GM18873 (cell line): ENCODE data around the gene PAIP2B.
"Not testable (repeated sequence)": the region's sequence is repeated elsewhere in the genome, so short reads cannot be mapped to it uniquely, and the experiment has no call there.

Experiments used
- ATAC-seq: cut with Tn5 transposase; IDR thresholded peaks from one replicate; pipeline ENCODE4 v1.9.1; 2021; ENCODE audit warnings: mild to moderate bottlenecking, moderate library complexity, moderate number of reproducible peaks; ENCODE audit not compliant: unreplicated experiment, low FRiP score

PAIP2B gene

DNA sequence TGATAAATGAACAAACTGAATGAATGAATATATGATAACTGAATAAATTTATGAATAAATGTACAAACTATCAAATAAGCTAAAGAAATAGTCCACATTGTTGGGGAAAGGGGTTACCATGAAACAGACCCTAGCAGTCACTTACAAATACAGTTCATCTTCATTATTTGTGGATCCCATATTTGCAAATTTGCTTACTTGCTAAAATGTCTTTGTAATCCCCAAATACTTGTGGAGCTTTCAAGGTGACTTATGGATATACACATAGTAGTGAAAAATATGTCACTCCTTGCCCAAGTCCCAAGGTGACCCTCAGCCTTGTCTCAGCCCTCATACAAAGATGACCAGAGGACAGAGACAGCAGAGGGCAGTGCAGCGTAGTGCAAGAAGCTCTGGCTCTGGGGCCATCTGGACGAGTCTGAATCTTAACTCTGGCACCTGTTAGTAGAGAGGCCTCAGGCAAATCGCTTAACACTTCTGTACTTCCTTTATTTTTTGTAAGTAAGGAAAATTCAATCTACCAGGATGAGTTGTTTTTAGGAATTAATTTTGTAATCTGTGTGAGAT is 3.1 kb downstream of the PAIP2B start:
- ATAC-seq = no peak

DNA sequence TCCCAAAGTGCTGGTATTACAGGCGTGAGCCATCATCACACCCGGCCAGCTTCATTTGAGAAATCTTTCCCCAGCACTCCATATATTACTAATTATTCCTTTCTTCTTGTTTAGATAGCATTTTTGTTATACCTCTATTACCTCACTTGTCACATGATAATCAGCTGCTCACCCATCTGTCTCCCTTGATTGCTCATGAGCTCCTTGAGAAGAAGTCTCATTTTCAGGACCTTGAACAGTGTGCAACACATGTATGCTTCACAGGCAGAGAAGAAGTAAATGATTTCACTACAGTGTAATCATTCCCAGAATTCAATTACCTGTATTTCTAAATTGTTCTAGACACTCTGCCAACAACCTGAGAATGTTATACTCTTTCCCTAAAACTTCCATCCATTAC is 6.2 kb downstream of the PAIP2B start:
- no peak for ATAC-seq

DNA sequence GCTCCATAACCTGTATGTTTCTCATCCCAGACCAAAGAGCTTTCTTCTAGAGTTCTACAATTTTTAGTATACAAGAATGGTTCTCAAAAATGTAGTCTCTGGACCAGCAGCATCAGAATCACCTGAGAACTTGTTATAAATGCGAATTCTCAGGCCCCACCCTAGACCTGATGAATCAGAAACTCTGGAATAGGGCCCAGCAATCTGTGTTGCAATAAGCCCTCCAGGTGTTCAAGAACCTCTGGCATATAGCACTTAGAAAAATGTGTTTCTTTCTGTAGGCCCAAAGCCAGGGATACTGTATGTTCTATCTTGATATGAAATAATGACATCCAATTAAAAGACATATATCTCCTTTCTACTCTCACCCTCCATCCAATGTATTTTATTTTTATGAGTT is 10.4 kb downstream of the PAIP2B start:
- no peak for ATAC-seq

DNA sequence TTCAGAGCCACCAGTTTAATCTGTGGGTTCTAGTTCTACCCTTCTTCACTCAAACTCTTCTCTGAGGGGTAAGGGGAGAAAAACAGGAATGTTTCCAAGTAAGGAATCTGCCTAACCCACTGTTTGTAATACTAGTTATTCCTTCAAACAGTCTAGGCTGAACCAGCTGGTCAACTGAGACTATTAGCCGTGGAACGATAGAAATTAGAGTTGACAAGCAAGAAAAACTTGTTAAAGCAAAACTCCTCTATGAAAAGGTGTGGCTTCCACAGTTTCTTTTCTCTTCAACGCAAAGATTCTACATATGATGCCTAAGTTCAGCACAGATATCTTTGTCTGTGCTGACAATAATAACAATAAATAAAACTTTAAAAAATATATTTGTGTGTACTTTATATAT is 11.5 kb downstream of the PAIP2B start:
- no peak for ATAC-seq

DNA sequence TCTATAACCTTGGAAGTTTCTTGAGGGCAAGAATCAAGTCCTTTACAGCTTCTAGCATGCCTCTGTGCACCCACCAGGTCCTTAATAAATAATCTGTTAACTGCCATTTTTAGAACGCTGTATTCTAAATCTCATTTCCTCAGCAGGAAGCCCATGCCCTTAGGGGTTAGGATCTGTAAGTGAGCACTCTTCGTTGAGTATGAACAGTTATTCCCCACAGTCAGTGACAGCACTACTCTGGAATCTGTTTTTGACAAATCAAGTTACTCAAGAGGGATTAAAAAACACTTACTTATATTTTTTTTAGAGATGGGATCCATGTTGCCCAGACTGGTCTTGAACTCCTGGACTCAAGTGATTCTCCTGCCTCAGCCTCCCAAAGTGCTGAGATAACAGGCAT is 14.6 kb downstream of the PAIP2B start:
- no peak for ATAC-seq

DNA sequence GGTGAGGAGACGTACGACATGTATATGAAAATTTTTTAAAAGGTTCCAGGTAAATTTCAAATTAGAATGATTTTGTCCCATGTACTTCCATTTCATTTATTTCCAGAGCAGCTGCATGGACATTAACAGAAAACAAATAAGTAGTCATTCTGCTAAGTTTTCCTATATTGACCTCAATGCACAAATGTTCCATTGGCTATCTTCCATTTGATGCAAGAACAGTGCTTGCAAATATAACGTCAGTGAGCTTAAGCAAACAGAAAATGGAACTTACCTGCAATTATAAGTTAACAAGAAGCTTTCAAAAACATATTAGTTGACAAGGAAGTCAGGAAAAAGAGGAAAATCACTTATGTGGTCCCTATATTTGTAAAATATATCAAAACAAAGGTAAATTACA is 16.6 kb downstream of the PAIP2B start:
- ATAC-seq = no peak

DNA sequence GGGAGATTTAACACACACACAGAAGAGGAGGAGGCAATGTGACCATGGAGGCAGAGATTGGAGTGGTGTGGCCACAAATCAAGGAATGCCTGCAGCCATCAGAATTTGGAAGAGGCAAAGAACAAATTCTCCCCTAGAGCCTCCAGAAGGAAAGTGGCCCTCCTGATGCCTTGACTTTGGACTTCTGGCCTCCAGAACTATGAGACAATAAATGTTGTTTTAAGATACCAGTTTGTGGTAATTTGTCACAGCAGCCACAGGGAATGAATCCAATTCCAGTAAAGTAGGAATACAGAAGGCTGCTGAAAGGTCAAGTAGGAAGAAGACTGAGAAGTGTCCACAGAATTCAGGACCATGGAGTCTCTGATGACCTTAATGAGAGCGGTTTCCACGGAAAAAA is 18.1 kb downstream of the PAIP2B start:
- no peak for ATAC-seq

DNA sequence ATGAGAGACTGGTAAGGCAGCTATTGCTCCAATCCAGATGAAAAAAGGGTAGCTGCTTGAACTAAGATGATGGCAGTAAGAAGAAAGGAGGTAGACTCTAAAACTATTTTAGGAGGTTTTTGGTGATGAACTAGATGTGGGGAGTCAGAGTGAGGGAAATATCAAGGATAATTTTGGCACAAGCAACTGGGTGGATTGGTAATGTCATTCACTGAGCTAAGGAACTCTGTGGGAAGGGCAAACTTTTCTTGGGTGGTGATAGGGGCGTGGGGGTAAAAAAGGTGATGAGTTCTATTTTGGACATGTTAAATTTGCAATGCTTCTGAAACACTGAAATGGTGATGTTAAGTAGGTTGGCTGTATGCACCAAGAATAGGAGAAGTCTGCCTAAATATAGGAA is 19.3 kb downstream of the PAIP2B start:
- ATAC-seq = no peak

DNA sequence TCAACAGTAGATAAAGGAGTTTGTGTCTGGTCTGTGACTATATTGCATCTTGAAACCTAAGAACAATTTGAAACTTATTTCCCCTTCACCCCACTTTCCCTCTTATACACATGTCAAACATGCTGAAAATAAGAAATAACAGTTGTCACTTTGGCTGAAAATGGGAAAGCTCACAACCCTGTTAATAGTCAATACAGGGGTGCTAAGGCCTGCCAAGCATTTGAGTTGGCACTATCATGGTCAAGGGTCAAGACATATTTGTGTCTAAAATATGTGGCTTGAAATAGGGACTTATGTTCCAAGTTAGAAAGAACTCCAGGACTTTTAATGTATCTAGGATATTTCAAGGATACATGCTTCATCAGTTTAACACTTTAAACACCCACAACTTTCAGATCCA is 20.6 kb downstream of the PAIP2B start:
- no peak for ATAC-seq

DNA sequence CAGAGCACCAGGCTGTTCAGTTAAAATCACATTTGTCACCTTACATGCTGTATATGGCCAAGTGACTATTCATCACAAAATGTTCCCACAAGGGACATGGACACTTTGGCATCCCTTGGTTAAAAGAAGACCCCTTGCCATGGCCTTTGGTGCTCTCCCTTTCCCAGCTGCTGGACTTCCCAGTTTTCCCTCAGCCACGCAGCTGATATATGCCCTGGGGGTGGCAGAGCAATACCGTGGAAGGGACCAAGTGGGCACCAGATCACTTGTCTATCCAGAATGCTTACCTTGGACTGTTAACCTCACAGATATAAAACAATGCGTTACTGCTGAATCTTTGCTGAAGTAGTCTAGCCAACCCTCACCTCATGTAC is 35.3 kb downstream of the PAIP2B start:
- no peak for ATAC-seq

DNA sequence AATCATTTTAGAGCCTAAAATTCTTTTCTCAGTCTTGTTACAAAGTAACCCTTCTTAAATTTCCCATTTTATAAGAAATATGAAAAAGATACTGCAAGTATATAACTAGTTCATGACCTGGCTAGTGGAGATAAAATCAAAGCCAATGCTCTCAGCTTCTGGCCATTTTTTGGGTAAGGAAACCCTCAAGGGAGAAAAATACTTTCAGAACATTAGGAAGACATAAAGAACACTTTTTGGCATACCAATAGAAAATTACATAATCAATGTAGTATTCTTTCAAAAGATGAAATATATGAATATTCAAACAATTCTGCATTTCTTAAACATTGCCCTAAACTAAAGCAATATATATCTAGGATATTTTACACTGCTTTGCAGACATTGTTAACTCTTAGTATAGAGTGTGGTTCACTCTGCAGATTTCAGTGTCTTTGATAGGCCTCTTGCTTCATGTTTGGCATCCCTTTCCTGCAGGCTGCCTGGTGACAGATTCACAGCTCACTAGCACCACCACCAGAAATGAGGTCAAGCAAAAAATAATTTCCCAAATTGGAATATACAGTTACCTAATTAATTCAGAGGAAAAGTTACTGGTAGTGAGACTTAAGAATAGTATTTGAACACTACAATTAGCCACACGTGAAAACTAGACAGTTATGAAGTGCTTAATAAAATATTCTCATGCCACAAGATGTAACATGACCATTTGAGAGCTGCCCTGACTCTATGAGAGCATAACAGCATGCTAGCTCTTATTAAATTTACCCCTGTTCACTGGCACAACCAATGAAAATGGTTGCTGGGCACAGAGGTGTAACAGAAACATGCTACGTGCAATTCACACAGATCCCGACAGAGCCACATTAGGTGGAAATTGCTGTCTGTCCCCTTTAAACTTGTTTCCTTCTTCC is 36.0 kb downstream of the PAIP2B start:
- ATAC-seq = no peak

DNA sequence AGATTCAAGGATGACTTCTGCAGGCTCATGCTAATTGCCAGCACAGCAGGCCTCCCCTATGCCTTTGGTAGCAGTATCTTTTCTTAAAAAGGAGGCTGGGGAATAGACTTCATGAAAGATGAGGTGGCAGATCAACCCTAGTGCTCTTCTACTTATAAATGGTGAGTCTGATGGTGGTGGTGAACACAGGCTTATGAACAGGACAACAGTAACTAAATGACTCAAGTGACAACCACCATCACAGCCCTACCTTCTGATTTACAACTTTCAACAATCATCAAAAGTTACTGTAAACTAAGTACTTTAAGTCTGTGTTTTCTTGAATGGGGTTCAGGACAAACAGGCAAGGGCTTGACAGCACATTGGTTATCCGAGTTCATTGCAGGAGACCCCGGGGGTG is 39.3 kb downstream of the PAIP2B start:
- ATAC-seq = no peak

DNA sequence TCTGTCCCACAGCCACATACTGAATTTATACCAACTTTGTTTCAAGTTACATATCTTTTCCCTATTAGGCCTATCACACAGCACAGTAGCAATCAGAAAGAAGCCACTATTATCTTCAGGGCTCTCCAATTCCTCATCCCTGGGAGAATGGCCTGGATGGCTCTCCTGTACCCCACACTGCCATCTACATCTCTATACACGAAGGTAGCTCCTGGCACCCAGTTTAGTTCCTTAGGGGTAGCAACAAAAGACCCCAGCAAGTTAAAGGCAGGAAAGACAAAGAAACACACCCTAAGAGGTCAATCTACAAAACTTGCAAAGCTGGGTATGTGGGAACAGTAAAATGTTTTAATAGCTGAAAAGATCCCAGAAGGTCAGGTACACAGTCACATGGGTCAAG is 39.9 kb downstream of the PAIP2B start:
- no peak for ATAC-seq

DNA sequence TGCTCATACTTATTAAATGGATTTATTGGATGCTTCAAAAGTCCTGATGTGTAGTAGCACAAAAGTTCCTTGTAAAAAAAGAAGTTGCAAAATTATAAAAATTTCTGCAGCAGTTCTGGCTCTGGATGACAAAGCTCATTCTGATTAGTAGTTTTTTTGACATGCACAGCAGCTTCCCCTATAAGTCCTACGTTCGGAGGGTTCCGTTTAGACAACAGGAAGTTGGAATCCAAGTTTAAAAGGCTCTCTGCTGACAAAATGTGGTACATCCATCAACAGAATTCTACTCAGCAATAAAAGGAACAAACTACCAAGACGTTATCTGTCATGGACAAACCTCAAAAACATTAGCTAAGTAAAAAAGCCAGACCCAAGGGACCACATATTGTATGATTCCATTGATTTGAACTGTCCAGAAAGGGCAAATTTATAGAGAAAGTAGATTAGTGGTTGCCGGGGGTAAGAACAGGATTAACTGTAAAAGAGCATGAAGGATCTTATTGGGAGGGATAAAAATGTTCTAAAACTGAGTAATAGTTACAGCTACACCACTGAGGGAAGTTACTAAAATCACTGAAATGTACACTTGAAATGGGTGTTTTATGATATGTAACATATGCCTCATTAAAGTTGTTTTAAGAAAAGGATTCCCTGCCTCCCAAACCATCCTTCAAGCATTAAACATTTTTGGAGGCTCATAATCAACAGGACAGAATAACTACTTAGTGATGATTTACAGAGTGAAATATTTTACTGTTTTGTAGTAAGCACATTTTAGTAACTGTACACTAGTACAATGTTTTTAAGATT is 43.4 kb downstream of the PAIP2B start:
- not testable (repeated sequence) for ATAC-seq

DNA sequence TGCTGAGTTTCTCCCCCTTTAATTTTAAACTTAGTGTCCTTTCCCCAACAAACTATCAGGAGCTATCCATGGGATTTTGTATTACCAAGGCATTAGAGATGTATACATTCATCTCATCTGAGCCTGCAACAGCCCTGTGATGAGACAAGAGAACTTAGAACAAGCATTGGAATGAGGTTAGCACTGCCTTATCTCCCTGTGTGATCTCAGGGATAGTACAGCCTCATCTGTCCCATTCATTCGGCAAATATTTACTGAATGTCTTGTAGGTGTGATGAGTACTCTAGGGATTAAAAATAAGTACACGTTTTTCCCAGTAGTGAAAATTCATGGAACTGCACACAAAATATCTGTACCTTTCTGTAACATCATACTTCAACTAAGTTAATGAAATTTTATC is 45.6 kb downstream of the PAIP2B start:
- no peak for ATAC-seq

DNA sequence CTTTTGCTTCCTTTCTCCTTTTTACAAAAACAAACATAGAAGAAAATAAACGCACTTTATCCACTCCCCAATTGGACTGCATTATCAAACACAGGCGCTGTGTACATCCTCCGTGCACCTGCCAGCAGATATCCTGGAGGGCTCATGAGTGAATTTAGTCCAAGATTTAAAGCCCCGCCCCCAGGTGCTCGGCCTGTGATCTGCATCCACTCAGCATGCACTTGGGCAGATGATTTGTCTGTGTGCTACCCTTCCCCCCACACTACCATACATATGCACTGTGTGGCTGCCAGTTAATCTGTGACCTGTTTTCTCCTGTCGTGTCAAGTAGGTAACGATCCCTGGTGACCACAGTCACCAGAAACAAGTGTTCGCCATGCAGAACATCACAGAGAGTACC is 48.1 kb downstream of the PAIP2B start:
- not testable (repeated sequence) for ATAC-seq

DNA sequence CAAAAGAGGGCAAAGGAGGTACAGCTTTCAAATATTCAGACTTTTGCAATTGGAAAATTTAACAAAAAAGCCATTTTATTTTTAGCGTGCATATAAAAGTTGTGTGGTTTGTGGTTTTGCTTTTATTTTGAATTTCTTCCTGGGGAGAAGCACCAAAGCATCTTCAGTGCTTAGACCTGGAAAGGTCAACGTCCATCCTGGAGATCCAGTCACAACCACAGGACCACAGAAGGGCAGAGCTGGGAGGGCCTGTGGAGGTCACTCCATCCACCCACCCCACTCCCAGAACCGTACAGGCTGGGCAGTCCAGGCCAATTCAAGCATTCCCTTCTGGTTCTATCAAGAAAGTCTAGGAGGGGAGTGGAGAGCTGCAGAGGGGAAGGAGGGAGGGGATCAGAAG is 52.7 kb downstream of the PAIP2B start:
- no peak for ATAC-seq

DNA sequence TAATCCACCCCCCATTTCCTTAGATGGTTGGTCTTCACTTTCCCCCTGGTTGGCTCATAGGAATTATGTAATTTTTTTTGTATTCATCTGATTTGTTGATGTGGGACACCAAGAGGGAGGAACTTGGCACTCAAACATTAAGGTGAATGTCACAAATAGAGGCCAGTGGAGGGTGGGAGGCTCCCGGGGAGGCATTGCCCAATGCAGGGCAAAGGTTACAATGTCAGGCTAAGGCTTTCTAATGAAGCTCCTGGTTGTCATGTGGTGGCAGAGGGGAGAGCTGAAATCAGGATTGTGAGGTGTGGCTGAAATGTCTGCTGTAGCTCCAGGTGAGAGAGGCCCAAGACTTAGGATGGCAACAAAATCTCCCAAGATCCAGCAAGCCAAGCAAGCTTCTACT is 53.8 kb downstream of the PAIP2B start:
- ATAC-seq = no peak

DNA sequence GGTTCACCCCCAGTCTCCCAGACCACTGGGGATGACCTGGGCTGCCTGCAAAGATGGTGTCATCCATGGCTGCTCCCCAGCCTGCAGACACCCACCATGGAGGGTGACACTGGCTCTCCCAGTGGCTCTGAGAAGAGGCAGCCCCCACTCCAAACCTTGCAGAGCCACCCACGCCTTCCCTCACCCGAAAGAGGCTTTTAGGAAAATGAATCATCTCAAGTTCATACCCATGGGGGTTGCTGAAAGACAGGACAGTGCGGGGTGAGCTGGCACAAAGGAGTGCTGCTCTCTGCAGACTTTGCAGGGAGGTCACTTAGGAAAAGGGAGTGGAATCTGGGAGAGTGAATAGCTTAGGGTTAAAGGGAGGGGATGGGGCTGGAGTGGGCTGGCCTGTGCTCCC is 60.1 kb downstream of the PAIP2B start:
- no peak for ATAC-seq

DNA sequence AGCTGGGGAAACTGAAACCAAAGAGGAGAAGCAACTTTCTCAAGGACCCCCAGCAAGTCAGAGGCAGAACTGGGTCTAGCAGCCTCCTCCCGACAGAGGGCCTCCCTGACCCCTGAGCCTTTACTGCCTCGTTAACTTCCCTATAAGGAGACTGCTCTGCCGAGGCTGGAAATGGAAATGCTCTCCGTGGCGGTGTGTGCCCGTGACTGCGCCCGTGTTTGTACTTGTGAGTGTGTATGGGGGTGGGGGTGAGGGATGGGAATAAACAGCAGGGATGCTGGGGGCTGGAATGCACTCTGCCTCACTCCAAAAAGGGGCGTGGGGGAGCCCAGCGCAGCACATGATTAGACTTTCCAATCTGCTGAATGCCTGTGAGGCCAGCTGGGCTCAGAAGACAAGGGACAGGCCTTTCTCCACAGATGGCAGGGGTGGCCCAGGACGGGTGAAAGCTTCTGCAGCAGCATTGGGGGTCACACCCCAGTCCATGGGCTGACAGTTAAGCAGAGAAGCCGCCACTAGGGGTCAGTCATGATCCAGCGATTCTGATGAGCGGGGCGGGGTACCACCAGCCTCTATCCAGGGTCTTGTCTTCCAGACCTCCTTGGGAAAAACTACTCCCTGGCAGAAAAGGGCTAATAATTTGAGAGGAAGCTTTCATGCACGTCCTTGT is 69.6 kb downstream of the PAIP2B start:
- ATAC-seq = no peak

DNA sequence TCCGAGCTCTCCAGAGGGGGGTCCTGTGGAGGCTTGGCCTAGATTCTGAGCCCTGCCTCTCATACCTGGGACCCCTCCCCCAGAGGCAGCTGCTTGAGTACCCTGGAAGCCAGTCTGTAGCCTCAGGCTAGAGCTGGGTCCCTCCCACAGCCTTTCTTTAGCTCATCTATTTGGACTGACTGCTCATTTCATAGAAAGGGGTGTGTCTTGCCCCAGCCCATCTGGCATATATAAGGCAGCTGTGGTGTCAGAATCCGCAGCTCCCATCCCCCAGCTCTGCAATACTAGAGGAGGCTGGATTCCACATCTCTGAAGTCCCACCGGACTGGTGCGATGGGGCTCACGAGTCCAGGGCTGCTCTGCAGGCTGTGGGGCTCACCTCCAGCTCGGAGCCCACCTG is 70.3 kb downstream of the PAIP2B start:
- no peak for ATAC-seq
